Bone marrow (tissue), 2 donors: ENCODE data around the gene RPS6KA2.
A peak's percentile ranks its signal among the peaks of the same experiment; 100 is the strongest.

Experiments used
- DNase-seq, 2 donors: peaks; one replicate each; lab custom pipeline; 2025; lab: John Stamatoyannopoulos, UW

Gene RPS6KA2

GRCh38 chr6:166446567-166447065 is 180.4 kb downstream of the RPS6KA2 start:
- DNase-seq: no peak

- no peak for DNase-seq
These were observed 180.9 kb downstream of the RPS6KA2 start for GRCh38 chr6:166446146-166446545.

GRCh38 chr6:166444446-166444845 is 182.6 kb downstream of the RPS6KA2 start:
- no peak for DNase-seq

- DNase-seq: no peak
These were observed 183.9 kb downstream of the RPS6KA2 start for GRCh38 chr6:166443166-166443565.

- no peak for DNase-seq
These were observed 184.8 kb downstream of the RPS6KA2 start for GRCh38 chr6:166442131-166442685.

GRCh38 chr6:166441325-166442078 is 185.5 kb downstream of the RPS6KA2 start:
- no peak for DNase-seq

- DNase-seq: no peak
These were observed 186.3 kb downstream of the RPS6KA2 start for GRCh38 chr6:166440729-166441128.

- no peak for DNase-seq
These were observed 186.9 kb downstream of the RPS6KA2 start for GRCh38 chr6:166440106-166440505.

- peak in 1 of 2 donors; percentile 74 for DNase-seq
These were observed 187.5 kb downstream of the RPS6KA2 start for GRCh38 chr6:166439366-166440091.

GRCh38 chr6:166438211-166438861 is 188.7 kb downstream of the RPS6KA2 start:
- peak in 1 of 2 donors; percentile 75 for DNase-seq

- no peak for DNase-seq
These were observed 189.4 kb downstream of the RPS6KA2 start for GRCh38 chr6:166437661-166438060.

- DNase-seq: no peak
These were observed 190.6 kb downstream of the RPS6KA2 start for GRCh38 chr6:166436195-166437139.

- peak; percentile 4 to 85 for DNase-seq
These were observed 191.5 kb downstream of the RPS6KA2 start for GRCh38 chr6:166435574-166435973.

- DNase-seq: no peak
These were observed 192.7 kb downstream of the RPS6KA2 start for GRCh38 chr6:166434336-166434735.

GRCh38 chr6:166433096-166433495 is 194.0 kb downstream of the RPS6KA2 start:
- no peak for DNase-seq

- DNase-seq: no peak
These were observed 196.8 kb downstream of the RPS6KA2 start for GRCh38 chr6:166430269-166430668.

- DNase-seq: no peak
These were observed 202.6 kb downstream of the RPS6KA2 start for GRCh38 chr6:166424431-166424830.

GRCh38 chr6:166423781-166424180 is 203.3 kb downstream of the RPS6KA2 start:
- DNase-seq: no peak

- DNase-seq: no peak
These were observed 203.9 kb downstream of the RPS6KA2 start for GRCh38 chr6:166423051-166423745.

GRCh38 chr6:166422201-166422940 is 204.7 kb downstream of the RPS6KA2 start:
- no peak for DNase-seq
